T-cell (primary cell): ENCODE results near the gene SORL1. TPM values are rescaled to one million over a fixed set of nuclear protein-coding genes. Genes with fewer than 3 reads are reported as not detected.

Source experiments
- ATAC-seq, 4 experiments: fragments of 200-7000 bp in 3 of 4; fragments of 150-1000 bp in 1 of 4; cut with Tn5 transposase; replicated peaks in 1 of 4; 1 replicate in 3 of 4; 2 replicates in 1 of 4; pipeline ENCODE4 v1.10.0; 2021; ENCODE audit warnings: moderate library complexity in 3 of 4, mild to moderate bottlenecking in 2 of 4, moderate number of reproducible peaks in 1 of 4
- CTCF ChIA-PET, 2 donors: fragments of 300-600 bp; sonication (Branson Sonifier 250); formaldehyde crosslinking; loops; one replicate each; lab custom pipeline; 2022; ENCODE audit warnings: antibody characterized with exemption in 2 of 2; lab: Charles Lee
- POLR2A ChIA-PET, 2 donors: fragments of 300-600 bp; sonication (Branson Sonifier 250); formaldehyde crosslinking; loops; one replicate each; lab custom pipeline; 2022; ENCODE audit warnings: antibody characterized with exemption in 2 of 2; lab: Charles Lee
- DNase-seq, 35 experiments: peaks; one replicate each; pipeline versions ENCODE4 v3.0.0 to v3.0.0-alpha.2; 2013 to 2023
- H3K27ac ChIP-seq: one replicate; pipeline ENCODE4 v1.5.1; 2013; ENCODE audit warnings: low read length
- H3K27me3 ChIP-seq, 2 experiments: replicated peaks in 1 of 2; 1 replicate in 1 of 2; 2 replicates in 1 of 2; pipeline versions ENCODE4 v1.6.1 to v1.7.0; 2013; ENCODE audit warnings: low read length in 1 of 2, mixed read lengths in 1 of 2; ENCODE audit not compliant: control insufficient read depth in 2 of 2, insufficient read depth in 2 of 2; ENCODE audit errors: extremely low read depth in 1 of 2
- H3K36me3 ChIP-seq, 2 donors: 1 replicate in 1 of 2; 2 replicates in 1 of 2; pipeline versions ENCODE4 v1.6.1 to v1.7.0; 2013; ENCODE audit warnings: low read length in 1 of 2; ENCODE audit not compliant: control insufficient read depth in 2 of 2, insufficient read depth in 1 of 2; ENCODE audit errors: extremely low read depth in 1 of 2
- H3K4me1 ChIP-seq, 2 experiments: 1 replicate in 1 of 2; 2 replicates in 1 of 2; pipeline versions ENCODE4 v1.6.1 to v1.7.0; 2013; ENCODE audit warnings: low read length in 2 of 2, mixed read lengths in 1 of 2; ENCODE audit not compliant: insufficient read depth in 2 of 2, control insufficient read depth in 1 of 2; ENCODE audit errors: extremely low read depth in 1 of 2
- H3K4me3 ChIP-seq, 2 donors: 1 replicate in 1 of 2; 2 replicates in 1 of 2; pipeline versions ENCODE4 v1.5.1 to v1.7.0; 2013; ENCODE audit warnings: mild to moderate bottlenecking in 2 of 2, low read length in 1 of 2, moderate library complexity in 1 of 2; ENCODE audit not compliant: control insufficient read depth in 1 of 2; ENCODE audit errors: extremely low read depth in 1 of 2
- H3K9me3 ChIP-seq: 2 replicates; pipeline ENCODE4 v1.7.0; 2013
- H3K27ac Mint-ChIP-seq, 2 donors: one replicate each; pipeline ENCODE4 v1.8.0; 2020 to 2021; ENCODE audit warnings: mild to moderate bottlenecking in 2 of 2, mixed read lengths in 2 of 2
- H3K27me3 Mint-ChIP-seq, 2 donors: one replicate each; pipeline ENCODE4 v1.8.0; 2021 to 2022; ENCODE audit warnings: mixed read lengths in 2 of 2
- H3K36me3 Mint-ChIP-seq: one replicate; pipeline ENCODE4 v1.8.0; 2021; ENCODE audit warnings: mixed read lengths
- H3K4me1 Mint-ChIP-seq, 3 donors: one replicate each; pipeline ENCODE4 v1.8.0; 2020 to 2022; ENCODE audit warnings: mixed read lengths in 3 of 3, mild to moderate bottlenecking in 1 of 3
- H3K4me3 Mint-ChIP-seq, 3 donors: one replicate each; pipeline ENCODE4 v1.8.0; 2020 to 2022; ENCODE audit warnings: mild to moderate bottlenecking in 3 of 3, mixed read lengths in 3 of 3, moderate library complexity in 3 of 3
- H3K9me3 Mint-ChIP-seq, 3 donors: one replicate each; pipeline ENCODE4 v1.8.0; 2020 to 2022; ENCODE audit warnings: mixed read lengths in 3 of 3
- whole genome bisulfite sequencing: methylation state at CpG from one replicate; pipeline ENCODE4 v1.1.5; 2013; ENCODE audit warnings: missing lambda C conversion rate; ENCODE audit not compliant: insufficient coverage; 5-methylcytosine and 5-hydroxymethylcytosine counted together
- total RNA-seq, 35 experiments: library from RNA in 6 of 35; stranded (reverse) in 6 of 35; fragments of 120-200 nt in 1 of 35; gene quantifications; one replicate each; pipeline versions ENCODE4 v1.2.1 to v1.2.4 and lab custom pipeline; 2013 to 2026

The SORL1 gene
- total RNA-seq, 5 donors from 2014 or later (not counting 1 experiment from before 2014, with no cell fraction given): 361 to 422 (median 392) TPM

DNA sequence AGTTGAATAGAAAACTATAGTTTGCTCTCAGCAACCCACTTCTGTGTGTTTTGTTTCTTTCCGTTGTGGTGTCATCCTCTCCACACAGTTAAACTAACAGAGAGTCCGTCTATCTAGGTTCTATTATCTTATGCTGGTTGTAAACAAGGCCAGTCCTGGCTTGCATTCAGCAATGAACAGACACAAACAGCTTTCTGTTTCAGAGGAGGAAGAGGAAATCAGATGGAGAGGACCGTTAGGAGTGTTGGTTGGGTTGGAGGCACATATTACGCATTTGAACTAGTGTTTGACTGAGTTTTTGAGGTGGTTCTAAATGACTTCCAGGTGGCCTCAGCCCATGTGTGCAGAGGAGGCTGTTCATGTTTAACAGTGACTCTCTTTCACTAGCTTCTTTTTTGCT, 130.2 kb downstream of the SORL1 start:
- H3K4me3 Mint-ChIP-seq: no peak overlapping the region
- H3K27me3 Mint-ChIP-seq: no peaks in the 10 kb centered on the region
- H3K27ac Mint-ChIP-seq: peak overlapping the region; percentile 84 to 88
- no peak overlapping the region for H3K4me3 ChIP-seq
- peaks cover 0 to 15% of the 10 kb centered on the region in 2 experiments for H3K4me1 ChIP-seq
- ChIA-PET POLR2A (no interaction called here), CTCF (interaction anchor here in 1 of 2 donors (1.2 kb wide), 1 partner anchor 9 kb away, joined by 3 read pairs; no protein-coding TSS in a partner anchor)
- no peaks in the 10 kb centered on the region for H3K27me3 ChIP-seq
- H3K4me1 Mint-ChIP-seq: peaks cover 19 to 50% (median 47%) of the 10 kb centered on the region in 3 donors
- whole genome bisulfite sequencing: 25% methylated on average over 2 of the region's 4 CpGs
- peaks cover 75% of the 10 kb centered on the region for H3K36me3 Mint-ChIP-seq
- peak; percentile 46 to 66 (median 56) for ATAC-seq
- H3K9me3 Mint-ChIP-seq: peaks cover 0 to 11% (median 0%) of the 10 kb centered on the region in 3 donors
- peak overlapping the region; percentile 48 for H3K27ac ChIP-seq
- peak in 1 of 35 experiments; percentile 15 for DNase-seq
- H3K9me3 ChIP-seq: no peaks in the 10 kb centered on the region
- H3K36me3 ChIP-seq: peaks cover 7 to 96% of the 10 kb centered on the region in 2 donors

DNA sequence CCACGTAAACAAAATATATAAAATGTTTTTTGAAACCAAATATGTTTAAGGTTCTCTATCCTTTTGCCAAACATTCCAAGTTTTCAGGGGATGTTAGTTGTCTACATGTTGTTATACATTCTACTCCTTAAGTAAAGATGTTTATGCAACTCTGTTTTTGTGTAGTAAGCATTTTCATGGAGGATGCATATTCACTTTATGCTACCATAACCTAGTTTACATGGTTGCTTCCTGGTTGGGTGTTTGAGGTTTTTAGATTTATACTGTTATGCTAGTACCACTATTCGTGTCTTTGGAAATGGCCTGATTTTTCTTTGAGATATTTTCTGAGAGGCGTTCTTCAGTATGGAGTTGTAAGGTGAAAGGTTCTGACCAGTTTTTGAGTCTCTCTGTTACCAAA, 131.7 kb downstream of the SORL1 start:
- ATAC-seq (no peak), DNase-seq (no peak)
- ChIA-PET POLR2A (no interaction called here), CTCF (no interaction called here)
- Histone ChIP-seq H3K4me1 (peaks cover 0 to 15% of the 10 kb centered on the region in 2 experiments), H3K27me3 (no peaks in the 10 kb centered on the region), H3K4me3 (no peak overlapping the region), H3K9me3 (no peaks in the 10 kb centered on the region), H3K27ac (peak overlapping the region; percentile 6), H3K36me3 (peaks cover 3 to 96% of the 10 kb centered on the region in 2 donors)
- Mint-ChIP-seq H3K4me1 (peaks cover 15 to 50% (median 40%) of the 10 kb centered on the region in 3 donors), H3K27ac (peak overlapping the region; percentile 71 to 90), H3K4me3 (no peak overlapping the region), H3K27me3 (no peaks in the 10 kb centered on the region), H3K9me3 (peaks cover 0 to 11% (median 0%) of the 10 kb centered on the region in 3 donors), H3K36me3 (peaks cover 68% of the 10 kb centered on the region)
- WGBS: 31% methylated on average over 2 of the region's 3 CpGs

DNA sequence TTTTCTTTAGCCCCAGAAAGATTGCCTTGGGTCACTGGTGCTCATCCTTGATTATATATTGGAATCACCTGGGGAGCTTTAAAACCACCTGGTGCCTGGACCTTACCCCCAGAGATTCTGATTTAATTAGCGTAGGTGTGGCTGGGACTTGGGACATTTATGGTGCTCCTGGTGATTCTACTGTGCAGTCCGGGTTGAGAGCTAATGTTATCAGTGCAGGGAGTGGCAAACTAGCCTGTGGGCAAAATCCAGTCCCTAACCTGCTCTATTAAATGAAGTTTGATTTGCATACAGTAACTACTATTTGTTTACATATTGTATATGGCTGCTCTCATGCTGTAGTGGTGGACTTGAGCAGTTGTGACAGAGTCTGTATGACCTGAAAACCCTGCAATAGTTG, 134.6 kb downstream of the SORL1 start:
- Histone ChIP-seq H3K4me1 (peaks cover 0 to 19% of the 10 kb centered on the region in 2 experiments), H3K27ac (no peak overlapping the region), H3K27me3 (no peaks in the 10 kb centered on the region), H3K36me3 (peaks cover 11 to 96% of the 10 kb centered on the region in 2 donors), H3K4me3 (no peak overlapping the region), H3K9me3 (no peaks in the 10 kb centered on the region)
- H3K4me1 Mint-ChIP-seq: peaks cover 7 to 43% (median 31%) of the 10 kb centered on the region in 3 donors
- ChIA-PET POLR2A (no interaction called here), CTCF (no interaction called here)
- no peak overlapping the region for H3K4me3 Mint-ChIP-seq
- peaks cover 52% of the 10 kb centered on the region for H3K36me3 Mint-ChIP-seq
- no peak for DNase-seq
- H3K9me3 Mint-ChIP-seq: no peaks in the 10 kb centered on the region
- no peak overlapping the region for H3K27ac Mint-ChIP-seq
- no peaks in the 10 kb centered on the region for H3K27me3 Mint-ChIP-seq
- WGBS: 100% methylated on average over 1 of the region's 2 CpGs
- ATAC-seq: no peak

DNA sequence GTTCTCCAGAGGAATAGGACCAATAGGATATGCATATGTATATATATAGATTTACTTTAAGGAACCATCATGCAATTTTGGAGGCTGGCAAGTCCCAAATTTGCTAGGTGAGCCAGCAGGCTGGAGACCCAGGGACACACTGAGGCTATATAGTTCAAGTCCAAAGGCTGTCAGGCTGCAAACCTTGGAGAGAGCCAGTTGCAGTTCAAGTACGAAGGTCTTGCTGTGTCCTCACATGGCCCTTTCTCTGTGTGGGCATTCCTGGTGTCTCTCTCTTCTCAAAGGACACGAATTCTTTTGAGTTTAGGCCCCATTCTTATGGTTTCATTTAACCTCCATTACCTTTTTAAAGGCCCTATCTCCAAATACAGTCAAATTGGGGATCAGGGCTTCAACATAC, 135.1 kb downstream of the SORL1 start:
- Mint-ChIP-seq H3K27ac (no peak overlapping the region), H3K4me1 (peaks cover 4 to 38% (median 26%) of the 10 kb centered on the region in 3 donors), H3K36me3 (peaks cover 54% of the 10 kb centered on the region), H3K9me3 (no peaks in the 10 kb centered on the region), H3K27me3 (no peaks in the 10 kb centered on the region), H3K4me3 (no peak overlapping the region)
- POLR2A ChIA-PET: no interaction called here
- Histone ChIP-seq H3K4me3 (no peak overlapping the region), H3K4me1 (peaks cover 0 to 17% of the 10 kb centered on the region in 2 experiments), H3K36me3 (peaks cover 11 to 97% of the 10 kb centered on the region in 2 donors), H3K9me3 (no peaks in the 10 kb centered on the region), H3K27me3 (no peaks in the 10 kb centered on the region), H3K27ac (no peak overlapping the region)
- CTCF ChIA-PET: no interaction called here
- 100% methylated on average over 2 of the region's 2 CpGs for WGBS
- ATAC-seq (no peak), DNase-seq (no peak)

DNA sequence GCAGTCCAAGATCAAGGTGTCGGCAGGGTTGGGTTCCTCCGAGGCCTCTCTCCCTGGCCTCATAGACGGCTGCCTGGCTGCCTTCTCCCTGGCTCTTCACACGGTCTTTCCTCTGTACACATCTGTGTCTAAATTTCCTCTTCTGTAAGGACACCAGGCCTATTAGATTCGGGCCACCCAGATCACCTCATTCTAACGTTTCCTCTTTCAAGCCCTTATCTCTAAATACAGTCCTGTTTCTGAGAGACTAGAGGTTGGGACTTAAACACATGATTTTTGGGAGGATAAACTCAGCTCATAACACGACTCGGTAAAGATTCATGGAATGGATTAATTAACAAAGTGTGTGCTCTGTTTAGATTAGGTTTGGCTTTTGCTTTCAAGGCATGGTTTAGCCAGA, 136.6 kb downstream of the SORL1 start:
- H3K4me1 ChIP-seq: peaks cover 0 to 4% of the 10 kb centered on the region in 2 experiments
- 83% methylated on average over 6 of the region's 8 CpGs for WGBS
- DNase-seq (no peak), ATAC-seq (no peak)
- ChIA-PET CTCF (interaction anchor here in 1 of 2 donors (1.0 kb wide), 1 partner anchor 12 kb away, joined by 3 read pairs; no protein-coding TSS in a partner anchor), POLR2A (no interaction called here)
- Mint-ChIP-seq H3K4me1 (peaks cover 0 to 26% (median 12%) of the 10 kb centered on the region in 3 donors), H3K27ac (peak overlapping the region; percentile 11 to 81), H3K36me3 (peaks cover 58% of the 10 kb centered on the region), H3K9me3 (no peaks in the 10 kb centered on the region), H3K27me3 (no peaks in the 10 kb centered on the region), H3K4me3 (no peak overlapping the region)
- no peak overlapping the region for H3K27ac ChIP-seq
- no peaks in the 10 kb centered on the region for H3K27me3 ChIP-seq
- H3K36me3 ChIP-seq: peaks cover 13 to 97% of the 10 kb centered on the region in 2 donors
- no peak overlapping the region for H3K4me3 ChIP-seq
- no peaks in the 10 kb centered on the region for H3K9me3 ChIP-seq

DNA sequence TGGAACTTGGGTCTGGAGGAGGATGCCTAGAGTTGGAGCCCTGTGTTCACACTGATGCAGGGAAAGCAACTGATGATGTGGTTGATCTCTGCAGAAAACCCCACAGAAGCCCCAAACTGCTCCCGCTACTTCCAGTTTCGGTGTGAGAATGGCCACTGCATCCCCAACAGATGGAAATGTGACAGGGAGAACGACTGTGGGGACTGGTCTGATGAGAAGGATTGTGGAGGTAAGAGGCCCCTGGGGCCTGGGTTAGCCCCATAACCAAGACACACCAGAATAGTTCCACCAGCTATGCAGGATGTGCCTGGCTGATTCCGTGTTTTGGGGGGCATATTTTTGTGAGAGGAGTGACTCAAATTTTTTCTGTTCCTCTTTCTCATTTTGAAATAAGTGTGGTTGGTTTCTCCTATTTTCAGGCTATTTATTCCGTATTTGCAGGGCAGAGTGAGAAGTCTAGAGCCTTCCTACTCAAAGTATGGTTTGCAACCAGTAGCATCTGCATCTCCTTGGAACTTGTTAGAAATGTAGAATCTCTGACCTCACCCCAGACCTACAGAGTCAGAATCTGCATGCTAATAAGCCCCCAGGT, 137.9 kb downstream of the SORL1 start:
- Mint-ChIP-seq H3K27me3 (no peaks in the 10 kb centered on the region), H3K9me3 (no peaks in the 10 kb centered on the region), H3K27ac (peak overlapping the region; percentile 54 to 81), H3K4me1 (peaks cover 0 to 20% (median 6%) of the 10 kb centered on the region in 3 donors), H3K36me3 (peaks cover 58% of the 10 kb centered on the region), H3K4me3 (no peak overlapping the region)
- no peak overlapping the region for H3K4me3 ChIP-seq
- WGBS: no CpG with 5 or more reads among the region's 5 CpGs
- peaks cover 13 to 98% of the 10 kb centered on the region in 2 donors for H3K36me3 ChIP-seq
- ATAC-seq: no peak
- DNase-seq: no peak
- no peaks in the 10 kb centered on the region for H3K27me3 ChIP-seq
- ChIA-PET POLR2A (no interaction called here), CTCF (interaction anchor here (0.6 to 2.1 kb wide), 6 partner anchors 9 to 296 kb away, joined by 3 to 15 read pairs (median 4); no protein-coding TSS in a partner anchor)
- H3K4me1 ChIP-seq: peaks cover 0 to 4% of the 10 kb centered on the region in 2 experiments
- no peak overlapping the region for H3K27ac ChIP-seq
- no peaks in the 10 kb centered on the region for H3K9me3 ChIP-seq
